HEK293 (cell line): Measurements from ENCODE around the gene CCDC183.

Source experiments
- CTCF ChIA-PET: fragments of 350-600 bp; formaldehyde crosslinking; extraction: SDS; loops from one replicate; lab custom pipeline; 2021; ENCODE audit warnings: antibody characterized with exemption; lab: Yijun Ruan, JAX
- POLR2A ChIA-PET: fragments of 300-600 bp; formaldehyde crosslinking; extraction: SDS; loops from one replicate; lab custom pipeline; 2020; ENCODE audit warnings: antibody characterized with exemption, inconsistent platforms; lab: Yijun Ruan, JAX
- H3K27ac ChIP-seq: fragments of 200-500 bp; sonication (Bioruptor generic); 2 replicates; pipeline ENCODE4 v1.5.1; 2014; ENCODE audit warnings: low read depth, low read length, control low read depth, inconsistent platforms; ENCODE audit errors: extremely low read depth
- H3K36me3 ChIP-seq, 2 experiments: fragments of 200-500 bp in 1 of 2; sonication (Bioruptor generic) in 1 of 2; 1 replicate in 1 of 2; 2 replicates in 1 of 2; pipeline ENCODE4 v1.5.1; 2014 to 2017; ENCODE audit warnings: inconsistent platforms in 2 of 2, low read length in 2 of 2; ENCODE audit not compliant: control insufficient read depth in 2 of 2, insufficient read depth in 1 of 2
- H3K4me1 ChIP-seq: fragments of 200-500 bp; sonication (Bioruptor generic); 2 replicates; pipeline ENCODE4 v1.5.1; 2014; ENCODE audit warnings: mild to moderate bottlenecking, low read length, inconsistent platforms; ENCODE audit not compliant: control insufficient read depth, insufficient read depth
- H3K4me3 ChIP-seq: 2 replicates; pipeline ENCODE4 v1.5.1; 2011; ENCODE audit warnings: low read depth, mild to moderate bottlenecking, control low read depth, low read length, moderate library complexity
- H3K9me3 ChIP-seq: fragments of 200-500 bp; sonication (Bioruptor generic); 2 replicates; pipeline ENCODE4 v1.5.1; 2014; ENCODE audit warnings: low read depth, low read length, inconsistent platforms; ENCODE audit not compliant: control insufficient read depth, insufficient read depth
- GLIS2 ChIP-seq: fragments of 450-650 bp; formaldehyde crosslinking; IDR thresholded peaks from 2 replicates; pipeline ENCODE4 v1.5.1; 2016; ENCODE audit warnings: missing biosample characterization, missing genetic modification characterization
- KLF8 ChIP-seq: fragments of 450-650 bp; formaldehyde crosslinking; IDR thresholded peaks from 2 replicates; pipeline ENCODE4 v1.5.1; 2016; ENCODE audit warnings: missing biosample characterization, missing genetic modification characterization
- ZBTB17 ChIP-seq: fragments of 450-650 bp; formaldehyde crosslinking; IDR thresholded peaks from 2 replicates; pipeline ENCODE4 v1.5.1; 2016; ENCODE audit warnings: missing biosample characterization, missing genetic modification characterization
- ZBTB8A ChIP-seq: fragments of 450-650 bp; formaldehyde crosslinking; IDR thresholded peaks from 2 replicates; pipeline ENCODE4 v1.5.1; 2016; ENCODE audit warnings: missing biosample characterization, missing genetic modification characterization
- ZFHX2 ChIP-seq: fragments of 450-650 bp; formaldehyde crosslinking; conservative IDR thresholded peaks from 2 replicates; pipeline ENCODE4 v1.5.1; 2016; ENCODE audit warnings: missing biosample characterization, missing genetic modification characterization
- ZNF202 ChIP-seq: fragments of 450-650 bp; formaldehyde crosslinking; IDR thresholded peaks from 2 replicates; pipeline ENCODE4 v1.5.1; 2016; ENCODE audit warnings: missing biosample characterization, missing genetic modification characterization, borderline replicate concordance
- ZNF423 ChIP-seq: fragments of 450-650 bp; formaldehyde crosslinking; IDR thresholded peaks from 2 replicates; pipeline ENCODE4 v1.5.1; 2016; ENCODE audit warnings: missing biosample characterization, missing genetic modification characterization
- ZNF768 ChIP-seq: fragments of 450-650 bp; formaldehyde crosslinking; IDR thresholded peaks from 2 replicates; pipeline ENCODE4 v1.5.1; 2018; ENCODE audit warnings: missing biosample characterization, mild to moderate bottlenecking, missing genetic modification characterization
- ZSCAN16 ChIP-seq: fragments of 450-650 bp; formaldehyde crosslinking; IDR thresholded peaks from 2 replicates; pipeline ENCODE4 v1.5.1; 2016; ENCODE audit warnings: missing biosample characterization, missing genetic modification characterization
- TF ChIP-seq, protein P1 (sequence below): fragments of 450-650 bp; formaldehyde crosslinking; IDR thresholded peaks from 2 replicates; pipeline ENCODE4 v1.5.1; 2016; ENCODE audit warnings: missing biosample characterization, missing genetic modification characterization
- TF ChIP-seq, protein P2 (sequence below): fragments of 450-650 bp; formaldehyde crosslinking; IDR thresholded peaks from 2 replicates; pipeline ENCODE4 v1.5.1; 2016; ENCODE audit warnings: missing biosample characterization, missing genetic modification characterization
- TF ChIP-seq, protein P3 (sequence below): fragments of 450-650 bp; formaldehyde crosslinking; IDR thresholded peaks from 2 replicates; pipeline ENCODE4 v1.5.1; 2017; ENCODE audit warnings: missing biosample characterization, missing genetic modification characterization

Gene CCDC183

DNA sequence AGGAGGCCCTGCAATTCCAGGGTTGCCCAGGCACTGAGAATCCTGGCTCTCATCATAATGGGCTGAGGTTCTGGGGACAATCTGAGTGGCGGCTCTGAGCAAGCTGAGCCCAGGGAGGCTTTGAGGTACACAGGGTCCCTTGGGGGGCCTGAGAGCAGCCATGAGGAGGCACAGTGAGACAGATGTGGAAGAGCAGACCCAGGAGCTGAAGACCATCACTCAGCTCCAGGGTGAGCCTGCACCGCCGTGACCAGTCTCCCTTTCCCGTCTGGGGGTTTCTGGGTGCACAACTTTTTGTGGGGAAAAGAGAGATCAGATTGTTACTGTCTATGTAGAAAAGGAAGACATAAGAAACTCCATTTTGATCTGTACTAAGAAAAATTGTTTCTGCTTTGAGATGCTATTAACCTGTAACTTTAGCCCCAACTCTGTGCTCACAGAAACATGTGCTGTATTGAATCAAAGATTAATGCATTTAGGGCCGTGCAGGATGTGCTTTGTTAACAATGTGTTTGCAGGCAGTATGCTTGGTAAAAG is at the start of gene CCDC183:
Gene CCDC183 (plus strand): TSS at position 101 of the 537 bp plus-strand sequence. CDS start 60 bp downstream, at position 161.
- Histone ChIP-seq H3K9me3 (no peaks in the 10 kb centered on the region), H3K27ac (no peak within 1 kb of the TSS), H3K36me3 (peaks cover 0 to 21% of the 10 kb centered on the region in 2 experiments; a peak in 1 of 3 replicates), H3K4me1 (peaks cover 14% of the 10 kb centered on the region), H3K4me3 (no peak within 1 kb of the TSS)
- ChIA-PET POLR2A (interaction anchor here (1.0 kb wide), 1 partner anchor 9 kb away, joined by 3 read pairs; no protein-coding TSS in a partner anchor), CTCF (interaction anchor here (1.0 kb wide), 1 partner anchor 69 kb away, joined by 3 read pairs; no protein-coding TSS in a partner anchor)
- peak; percentile 38; the same call in 1 of the 2 replicates for TF ChIP-seq ZNF423 (tag by site-specific recombination)
- TF ChIP-seq ZBTB17 (tag by site-specific recombination) = no peak
- peak; percentile 78; the same call in 1 of the 2 replicates for TF ChIP-seq ZSCAN16 (tag by site-specific recombination)

DNA sequence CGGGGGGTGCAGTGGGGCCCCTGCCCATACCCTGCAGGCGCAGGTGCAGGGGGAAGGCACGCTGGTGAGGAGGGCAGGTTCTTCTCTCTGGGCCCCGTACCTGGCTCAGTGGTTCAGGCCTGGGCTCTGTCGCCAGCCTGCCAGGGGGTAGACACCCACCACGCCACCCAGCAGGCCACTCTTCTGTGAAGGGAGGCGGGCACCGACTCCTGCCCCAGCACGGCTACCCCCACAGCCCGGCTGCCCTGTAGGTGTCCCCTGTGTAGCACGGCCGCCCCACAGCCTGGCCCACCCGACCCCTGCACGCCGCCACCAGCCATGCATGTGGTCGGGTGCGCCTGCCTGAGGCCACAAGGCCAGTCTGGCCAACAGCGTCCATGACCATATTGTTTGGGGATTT is 49.5 kb upstream of the CCDC183 start:
- TF ChIP-seq, protein P1, sequence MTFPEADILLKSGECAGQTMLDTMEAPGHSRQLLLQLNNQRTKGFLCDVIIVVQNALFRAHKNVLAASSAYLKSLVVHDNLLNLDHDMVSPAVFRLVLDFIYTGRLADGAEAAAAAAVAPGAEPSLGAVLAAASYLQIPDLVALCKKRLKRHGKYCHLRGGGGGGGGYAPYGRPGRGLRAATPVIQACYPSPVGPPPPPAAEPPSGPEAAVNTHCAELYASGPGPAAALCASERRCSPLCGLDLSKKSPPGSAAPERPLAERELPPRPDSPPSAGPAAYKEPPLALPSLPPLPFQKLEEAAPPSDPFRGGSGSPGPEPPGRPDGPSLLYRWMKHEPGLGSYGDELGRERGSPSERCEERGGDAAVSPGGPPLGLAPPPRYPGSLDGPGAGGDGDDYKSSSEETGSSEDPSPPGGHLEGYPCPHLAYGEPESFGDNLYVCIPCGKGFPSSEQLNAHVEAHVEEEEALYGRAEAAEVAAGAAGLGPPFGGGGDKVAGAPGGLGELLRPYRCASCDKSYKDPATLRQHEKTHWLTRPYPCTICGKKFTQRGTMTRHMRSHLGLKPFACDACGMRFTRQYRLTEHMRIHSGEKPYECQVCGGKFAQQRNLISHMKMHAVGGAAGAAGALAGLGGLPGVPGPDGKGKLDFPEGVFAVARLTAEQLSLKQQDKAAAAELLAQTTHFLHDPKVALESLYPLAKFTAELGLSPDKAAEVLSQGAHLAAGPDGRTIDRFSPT = 0 out of 2 replicates have a peak, but pooled peaks have one; percentile 24
- TF ChIP-seq ZNF768 (tag by site-specific recombination) (no peak), GLIS2 (tag by site-specific recombination) (peak; percentile 55)
- Histone ChIP-seq H3K27ac (no peak overlapping the region), H3K9me3 (no peaks in the 10 kb centered on the region), H3K4me1 (no peaks in the 10 kb centered on the region), H3K4me3 (no peak overlapping the region), H3K36me3 (no peaks in the 10 kb centered on the region)
- CTCF ChIA-PET = interaction anchor here (0.6 kb wide), 1 partner anchor 11 kb away, joined by 4 read pairs; no protein-coding TSS in a partner anchor
- POLR2A ChIA-PET = interaction anchor here (5.1 kb wide), 1 partner anchor 19 kb away, joined by 21 read pairs; no protein-coding TSS in a partner anchor

DNA sequence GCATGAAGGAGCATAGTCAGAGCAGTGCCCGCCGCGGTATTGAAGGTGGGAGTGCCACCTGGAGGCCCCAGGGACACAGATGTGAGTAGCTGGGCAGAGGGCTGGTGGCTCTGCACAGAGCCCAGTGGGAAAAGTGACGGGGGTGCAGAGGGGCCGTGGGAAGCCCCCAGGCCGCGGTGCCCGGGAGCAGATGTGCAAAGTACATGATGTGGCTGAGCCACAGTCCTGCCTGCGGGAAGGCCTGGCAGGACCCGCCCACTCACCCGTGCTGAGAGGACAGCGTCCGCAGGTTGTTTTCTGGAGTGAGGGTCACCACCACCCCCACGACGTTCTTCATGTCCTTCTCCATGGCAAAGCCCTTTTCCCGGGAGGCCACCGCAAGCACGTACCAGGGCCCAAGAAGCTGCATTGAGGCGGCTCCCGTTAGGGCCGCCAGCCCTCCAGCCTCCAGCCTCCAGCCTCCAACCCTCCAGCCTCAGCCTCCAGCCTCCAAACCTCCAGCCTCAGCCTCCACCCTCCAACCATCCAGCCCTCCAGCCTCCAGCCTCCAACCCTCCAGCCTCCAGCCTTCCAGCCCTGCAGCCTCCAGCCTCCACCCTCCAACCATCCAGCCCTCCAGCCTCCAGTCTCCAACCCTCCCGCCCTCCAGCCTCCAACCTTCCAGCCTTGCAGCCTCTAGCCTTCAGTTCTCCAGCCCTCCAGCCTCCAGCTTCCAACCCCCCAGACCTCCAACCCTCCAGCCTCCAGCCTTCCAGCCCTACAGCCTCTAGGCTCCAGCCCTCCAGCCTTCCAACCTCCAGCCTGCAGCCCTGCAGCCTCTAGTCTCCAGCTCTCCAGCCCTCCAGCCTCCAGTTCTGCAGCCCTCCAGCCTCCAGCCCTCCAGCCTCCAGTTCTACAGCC is 48.7 kb upstream of the CCDC183 start:
- CTCF ChIA-PET = interaction anchor here (0.6 to 1.5 kb wide), 3 partner anchors 10 to 20 kb away, joined by 4 to 12 read pairs (median 5); partner anchors contain the start of gene LCN8
- H3K27ac ChIP-seq = no peak overlapping the region
- H3K36me3 ChIP-seq = no peaks in the 10 kb centered on the region
- TF ChIP-seq ZFHX2 = peak; percentile 9; the same call in 1 of the 2 replicates
- TF ChIP-seq, protein P2, sequence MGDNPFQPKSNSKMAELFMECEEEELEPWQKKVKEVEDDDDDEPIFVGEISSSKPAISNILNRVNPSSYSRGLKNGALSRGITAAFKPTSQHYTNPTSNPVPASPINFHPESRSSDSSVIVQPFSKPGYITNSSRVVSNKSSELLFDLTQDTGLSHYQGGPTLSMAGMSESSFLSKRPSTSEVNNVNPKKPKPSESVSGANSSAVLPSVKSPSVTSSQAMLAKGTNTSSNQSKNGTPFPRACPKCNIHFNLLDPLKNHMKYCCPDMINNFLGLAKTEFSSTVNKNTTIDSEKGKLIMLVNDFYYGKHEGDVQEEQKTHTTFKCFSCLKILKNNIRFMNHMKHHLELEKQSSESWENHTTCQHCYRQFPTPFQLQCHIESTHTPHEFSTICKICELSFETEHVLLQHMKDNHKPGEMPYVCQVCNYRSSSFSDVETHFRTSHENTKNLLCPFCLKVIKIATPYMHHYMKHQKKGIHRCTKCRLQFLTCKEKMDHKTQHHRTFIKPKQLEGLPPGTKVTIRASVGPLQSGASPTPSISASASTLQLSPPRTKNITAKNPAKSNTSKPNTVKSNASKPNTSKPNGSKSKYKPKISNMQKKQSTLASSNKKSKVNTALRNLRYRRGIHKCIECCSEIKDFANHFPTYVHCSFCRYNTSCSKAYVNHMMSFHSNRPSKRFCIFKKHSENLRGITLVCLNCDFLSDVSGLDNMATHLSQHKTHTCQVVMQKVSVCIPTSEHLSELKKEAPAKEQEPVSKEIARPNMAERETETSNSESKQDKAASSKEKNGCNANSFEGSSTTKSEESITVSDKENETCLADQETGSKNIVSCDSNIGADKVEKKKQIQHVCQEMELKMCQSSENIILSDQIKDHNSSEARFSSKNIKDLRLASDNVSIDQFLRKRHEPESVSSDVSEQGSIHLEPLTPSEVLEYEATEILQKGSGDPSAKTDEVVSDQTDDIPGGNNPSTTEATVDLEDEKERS (tag by site-specific recombination) = peak; percentile 80; the same call in 1 of the 2 replicates
- TF ChIP-seq ZBTB8A = peak; percentile 89
- TF ChIP-seq, protein P3, sequence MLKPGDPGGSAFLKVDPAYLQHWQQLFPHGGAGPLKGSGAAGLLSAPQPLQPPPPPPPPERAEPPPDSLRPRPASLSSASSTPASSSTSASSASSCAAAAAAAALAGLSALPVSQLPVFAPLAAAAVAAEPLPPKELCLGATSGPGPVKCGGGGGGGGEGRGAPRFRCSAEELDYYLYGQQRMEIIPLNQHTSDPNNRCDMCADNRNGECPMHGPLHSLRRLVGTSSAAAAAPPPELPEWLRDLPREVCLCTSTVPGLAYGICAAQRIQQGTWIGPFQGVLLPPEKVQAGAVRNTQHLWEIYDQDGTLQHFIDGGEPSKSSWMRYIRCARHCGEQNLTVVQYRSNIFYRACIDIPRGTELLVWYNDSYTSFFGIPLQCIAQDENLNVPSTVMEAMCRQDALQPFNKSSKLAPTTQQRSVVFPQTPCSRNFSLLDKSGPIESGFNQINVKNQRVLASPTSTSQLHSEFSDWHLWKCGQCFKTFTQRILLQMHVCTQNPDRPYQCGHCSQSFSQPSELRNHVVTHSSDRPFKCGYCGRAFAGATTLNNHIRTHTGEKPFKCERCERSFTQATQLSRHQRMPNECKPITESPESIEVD (tag by site-specific recombination) = no peak
- TF ChIP-seq KLF8 = peak; percentile 18; the same call in 1 of the 2 replicates
- TF ChIP-seq ZNF202 (tag by site-specific recombination) = 0 out of 2 replicates have a peak, but pooled peaks have one; percentile 5
- H3K4me3 ChIP-seq = no peak overlapping the region
- no peaks in the 10 kb centered on the region for H3K9me3 ChIP-seq
- POLR2A ChIA-PET = interaction anchor here (0.6 to 5.1 kb wide), 2 partner anchors 19 to 476 kb away, joined by 4 to 21 read pairs; no protein-coding TSS in a partner anchor
- H3K4me1 ChIP-seq = no peaks in the 10 kb centered on the region
